Limb (tissue), 2 donors: ENCODE data around the gene NUDCD2.
A peak's percentile ranks its signal among the peaks of the same experiment; 100 is the strongest.
"Not testable (repeated sequence)": the region's sequence is repeated elsewhere in the genome, so short reads cannot be mapped to it uniquely, and the experiment has no call there.

Experiments used
- DNase-seq, 2 donors: peaks; one replicate each; pipeline ENCODE4 v3.0.0-alpha.2; 2016; ENCODE audit errors: extremely low spot score in 2 of 2

Gene NUDCD2

GRCh38 chr5:163432544-163432943, 27.4 kb downstream of the NUDCD2 start:
- DNase-seq, result no peak

GRCh38 chr5:163426128-163426527, 33.8 kb downstream of the NUDCD2 start:
- DNase-seq, result not testable (repeated sequence)

- DNase-seq, result no peak
Observed at GRCh38 chr5:163424836-163425235, 35.1 kb downstream of the NUDCD2 start.

DNA sequence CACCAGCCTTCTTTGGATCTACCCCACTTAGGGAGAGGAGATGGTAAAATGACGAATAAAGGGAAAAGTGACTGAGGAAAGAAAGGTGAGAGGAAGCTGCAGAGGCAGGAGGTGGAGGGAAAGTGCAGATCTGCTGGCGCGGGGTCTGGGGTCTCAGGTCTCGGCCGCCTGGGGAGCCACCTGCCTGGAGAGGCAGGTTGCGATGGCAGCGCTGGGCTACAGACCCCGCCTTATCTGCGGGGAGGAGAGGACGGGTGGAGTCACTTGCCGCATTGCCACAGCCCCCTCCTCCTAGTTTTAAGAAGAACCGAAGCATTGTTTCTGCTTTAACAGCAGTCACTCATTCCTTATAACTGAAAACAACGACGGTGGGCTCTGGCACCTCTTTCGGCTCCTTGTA, 44.2 kb downstream of the NUDCD2 start:
- not testable (repeated sequence) for DNase-seq

DNA sequence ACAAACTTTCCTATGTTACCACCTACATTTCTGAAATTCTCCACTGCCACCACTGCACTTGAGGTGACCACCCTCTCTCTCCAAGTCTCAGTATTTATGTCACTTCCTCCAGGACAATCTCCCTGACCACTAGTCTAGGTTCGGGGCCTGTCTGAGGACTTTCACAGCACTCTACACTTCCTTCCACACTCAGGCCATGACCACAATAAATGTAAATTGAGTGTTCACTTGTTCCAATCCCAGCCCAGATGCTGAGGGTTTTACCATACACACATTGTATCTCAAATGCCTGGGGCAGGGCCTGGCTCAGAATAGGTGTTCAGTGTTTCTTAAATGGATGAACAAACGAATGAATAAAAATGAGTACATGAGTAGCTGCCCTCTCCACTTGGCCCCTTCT, 49.4 kb downstream of the NUDCD2 start:
- no peak for DNase-seq

DNA sequence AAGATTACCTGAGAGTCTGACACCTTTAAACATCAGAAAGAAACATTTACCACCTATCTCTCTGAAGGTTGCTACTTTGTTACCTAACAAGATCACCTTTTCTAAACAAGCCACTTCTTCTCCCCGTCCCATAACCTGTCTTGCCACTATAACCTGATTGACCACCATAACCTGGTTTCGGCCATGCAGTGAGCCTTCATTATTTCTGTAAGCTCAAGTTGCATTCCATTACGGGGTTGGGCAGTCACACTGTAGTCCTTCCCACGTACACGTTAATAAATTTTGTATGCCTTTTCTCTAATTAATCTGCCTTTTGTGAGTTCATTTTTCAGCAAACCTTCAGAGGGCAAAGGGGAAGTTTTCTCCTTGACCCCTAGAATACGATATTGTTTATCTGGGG, 50.5 kb downstream of the NUDCD2 start:
- DNase-seq, result no peak

GRCh38 chr5:163408311-163408923, 51.5 kb downstream of the NUDCD2 start:
- peak; percentile 72 to 77 for DNase-seq

DNA sequence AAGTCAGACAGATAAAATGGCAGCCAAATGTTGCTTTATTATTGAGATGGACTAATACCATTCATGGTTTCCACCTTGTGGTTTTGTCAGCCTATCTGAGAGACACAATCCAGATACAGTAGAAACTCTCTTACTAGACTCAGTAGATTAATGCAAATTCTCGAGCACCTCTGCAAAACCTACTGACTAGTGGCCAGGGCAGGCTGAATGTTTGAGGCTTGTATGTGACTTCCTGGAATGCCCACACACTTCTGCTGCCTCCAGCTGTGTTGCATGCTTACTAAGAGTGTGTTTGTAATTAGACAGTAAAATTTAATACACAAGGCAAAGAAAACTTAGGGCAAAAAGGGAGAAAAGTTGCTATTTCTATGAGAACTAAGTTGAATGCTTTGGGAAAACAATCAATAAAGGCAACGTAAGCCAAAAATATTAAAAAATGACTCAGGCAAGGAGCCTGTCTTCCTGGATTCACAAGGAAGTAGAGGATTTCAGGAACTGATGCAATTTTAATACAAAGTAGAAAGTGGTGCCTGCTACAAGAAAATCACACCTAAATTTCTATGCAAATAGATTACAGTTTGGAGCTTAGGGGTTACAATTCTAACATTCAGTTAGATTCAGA, 52.8 kb downstream of the NUDCD2 start:
- no peak for DNase-seq

GRCh38 chr5:163404364-163405173, 55.3 kb downstream of the NUDCD2 start:
- DNase-seq, result no peak

DNA sequence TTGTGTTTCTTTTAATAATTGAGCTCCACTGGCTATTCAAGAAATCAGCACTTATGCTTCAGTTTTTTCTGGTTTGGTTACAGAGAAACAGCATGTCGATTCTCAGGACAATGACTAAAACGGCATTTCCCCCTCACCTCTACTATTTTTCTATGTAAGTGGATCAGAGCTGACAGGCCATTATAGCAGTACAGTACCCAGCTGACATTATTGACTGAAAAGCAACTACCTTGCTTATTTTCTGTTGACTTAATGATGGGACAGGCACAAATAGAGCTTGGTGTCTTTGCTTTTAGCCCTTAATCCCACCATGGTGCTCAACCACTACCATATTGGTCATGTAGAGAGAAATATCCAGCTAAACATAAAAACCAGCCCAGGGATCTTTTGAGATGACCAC, 57.9 kb downstream of the NUDCD2 start:
- DNase-seq, result no peak

- no peak for DNase-seq
Observed at GRCh38 chr5:163401271-163401670, 58.6 kb downstream of the NUDCD2 start.

- no peak for DNase-seq
Observed at GRCh38 chr5:163399923-163400322, 60.0 kb downstream of the NUDCD2 start.

DNA sequence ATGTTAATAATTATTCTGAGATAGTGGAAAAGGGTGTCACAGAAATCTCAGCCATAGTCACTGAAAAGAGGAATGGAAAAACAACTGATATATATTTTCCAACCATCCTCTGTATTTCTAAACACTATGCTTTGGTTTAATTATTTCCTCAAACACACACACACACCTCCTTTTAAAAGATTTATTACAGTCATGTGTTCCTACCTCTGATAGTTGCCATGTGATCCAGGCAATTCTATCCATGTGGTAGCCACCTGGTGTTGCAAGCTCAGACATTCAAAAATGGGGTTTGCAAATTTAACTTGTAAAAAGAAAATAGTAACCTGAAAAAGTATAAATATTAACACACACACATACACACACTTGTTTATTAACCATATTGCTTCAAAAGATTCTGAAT, 62.5 kb downstream of the NUDCD2 start:
- DNase-seq, result no peak

GRCh38 chr5:163396818-163397340, 63.0 kb downstream of the NUDCD2 start:
- DNase-seq, result not testable (repeated sequence)
